GM10266 (cell line): ENCODE results near the gene PTGES3L.

Experiments used
- DNase-seq: peaks from one replicate; pipeline ENCODE4 v3.0.0; 2012; ENCODE audit errors: extremely low spot score
- CTCF ChIP-seq: IDR thresholded peaks from 2 replicates; pipeline ENCODE4 v1.5.1; 2012; ENCODE audit warnings: mild to moderate bottlenecking, low read depth; ENCODE audit not compliant: control insufficient read depth, insufficient read depth; ENCODE audit errors: missing control alignments

The PTGES3L gene

GRCh38 chr17:42969001-42969581, 10.8 kb downstream of the PTGES3L start:
- no peak for TF ChIP-seq CTCF
- no peak for DNase-seq

GRCh38 chr17:42967925-42968324, 12.0 kb downstream of the PTGES3L start:
- DNase-seq = no peak
- no peak for TF ChIP-seq CTCF

GRCh38 chr17:42964161-42964932, 15.5 kb downstream of the PTGES3L start, which contains the start of gene AARSD1:
AARSD1 (minus strand) TSS chr17:42964454; CDS start chr17:42964440, 14 bp downstream.
- no peak for TF ChIP-seq CTCF
- peak; percentile 89 for DNase-seq

GRCh38 chr17:42953669-42954068, 26.2 kb downstream of the PTGES3L start:
- DNase-seq = no peak
- TF ChIP-seq CTCF = no peak

- no peak for TF ChIP-seq CTCF
- DNase-seq = no peak
These were observed 29.7 kb downstream of the PTGES3L start for GRCh38 chr17:42950044-42950783.

- no peak for TF ChIP-seq CTCF
These were observed 33.1 kb downstream of the PTGES3L start for GRCh38 chr17:42946812-42947211.

GRCh38 chr17:42944211-42944610, 35.7 kb downstream of the PTGES3L start:
- no peak for TF ChIP-seq CTCF

More at GRCh38 chr17:42946812-42947211, 33.1 kb downstream of the PTGES3L start:
- no peak for DNase-seq

More at GRCh38 chr17:42944211-42944610, 35.7 kb downstream of the PTGES3L start:
- no peak for DNase-seq
